ENCODE measurements around the gene POU4F3. TPM values are rescaled to one million over a fixed set of nuclear protein-coding genes. Genes with fewer than 3 reads are reported as not detected.

POU4F3 gene
- total RNA-seq, 1 experiment from 2014 or later = not detected

- Histone ChIP-seq H3K79me2 (ENCODE audit: low read length) (no peaks in the 10 kb centered on the region), H3K27ac (ENCODE audit: low read length) (no peak overlapping the region), H3K9me3 (ENCODE audit: low read length) (no peaks in the 10 kb centered on the region), H4K20me1 (ENCODE audit: insufficient read depth, low read depth, low read length) (no peaks in the 10 kb centered on the region), H3K4me2 (ENCODE audit: low read depth, low read length, poor library complexity, severe bottlenecking) (no peak overlapping the region), H3K27me3 (ENCODE audit: low read length) (no peaks in the 10 kb centered on the region), H3K9ac (ENCODE audit: low read length) (no peak overlapping the region), H2AFZ (ENCODE audit: low read length) (no peak overlapping the region), H3K9me2 (replicated peaks; ENCODE audit: insufficient read depth, low read length) (no peaks in the 10 kb centered on the region), H3K4me3 (ENCODE audit: low read length) (no peak overlapping the region), H3K36me3 (ENCODE audit: insufficient read depth, low read length) (no peaks in the 10 kb centered on the region), H3K4me1 (ENCODE audit: low read length) (no peaks in the 10 kb centered on the region)
- DNase-seq = no peak
These were observed 24.7 kb downstream of the POU4F3 start for GRCh38 chr5:146363161-146363874.

- Histone ChIP-seq H3K36me3 (ENCODE audit: insufficient read depth, low read length) (no peaks in the 10 kb centered on the region), H4K20me1 (ENCODE audit: insufficient read depth, low read depth, low read length) (no peaks in the 10 kb centered on the region), H3K27ac (ENCODE audit: low read length) (no peak overlapping the region), H3K4me1 (ENCODE audit: low read length) (no peaks in the 10 kb centered on the region), H2AFZ (ENCODE audit: low read length) (no peak overlapping the region), H3K4me2 (ENCODE audit: low read depth, low read length, poor library complexity, severe bottlenecking) (no peak overlapping the region), H3K79me2 (ENCODE audit: low read length) (no peaks in the 10 kb centered on the region), H3K4me3 (ENCODE audit: low read length) (no peak overlapping the region), H3K27me3 (ENCODE audit: low read length) (no peaks in the 10 kb centered on the region), H3K9me2 (replicated peaks; ENCODE audit: insufficient read depth, low read length) (no peaks in the 10 kb centered on the region), H3K9ac (ENCODE audit: low read length) (no peak overlapping the region), H3K9me3 (ENCODE audit: low read length) (no peaks in the 10 kb centered on the region)
- DNase-seq = no peak
These were observed 27.0 kb downstream of the POU4F3 start for GRCh38 chr5:146365618-146366017.

DNA sequence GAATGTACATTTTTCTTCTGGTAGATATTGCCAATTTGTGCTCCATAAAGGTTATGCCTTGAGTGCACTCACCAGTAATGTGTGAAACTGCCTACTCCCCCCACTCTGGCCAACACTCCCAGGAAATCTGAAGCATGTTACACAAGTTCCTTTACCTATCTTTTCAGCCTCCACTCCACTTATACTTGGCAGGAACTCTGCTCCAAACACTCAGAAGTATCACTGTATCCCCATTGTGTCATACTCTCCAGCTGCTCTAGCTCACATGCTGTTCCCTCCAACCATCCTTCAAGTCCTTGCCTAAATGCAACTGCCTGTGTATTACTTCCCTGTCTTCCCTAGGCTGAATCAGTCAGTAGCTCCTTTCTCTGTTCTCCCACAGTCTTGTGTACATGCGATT, 28.3 kb downstream of the POU4F3 start:
- Histone ChIP-seq H3K36me3 (ENCODE audit: insufficient read depth, low read length) (no peaks in the 10 kb centered on the region), H3K4me3 (ENCODE audit: low read length) (no peak overlapping the region), H4K20me1 (ENCODE audit: insufficient read depth, low read depth, low read length) (no peaks in the 10 kb centered on the region), H3K9me2 (replicated peaks; ENCODE audit: insufficient read depth, low read length) (no peaks in the 10 kb centered on the region), H3K27ac (ENCODE audit: low read length) (no peak overlapping the region), H3K4me2 (ENCODE audit: low read depth, low read length, poor library complexity, severe bottlenecking) (no peak overlapping the region), H3K4me1 (ENCODE audit: low read length) (no peaks in the 10 kb centered on the region), H3K27me3 (ENCODE audit: low read length) (no peaks in the 10 kb centered on the region), H3K79me2 (ENCODE audit: low read length) (no peaks in the 10 kb centered on the region), H3K9ac (ENCODE audit: low read length) (no peak overlapping the region), H2AFZ (ENCODE audit: low read length) (no peak overlapping the region), H3K9me3 (ENCODE audit: low read length) (no peaks in the 10 kb centered on the region)
- DNase-seq = no peak

DNA sequence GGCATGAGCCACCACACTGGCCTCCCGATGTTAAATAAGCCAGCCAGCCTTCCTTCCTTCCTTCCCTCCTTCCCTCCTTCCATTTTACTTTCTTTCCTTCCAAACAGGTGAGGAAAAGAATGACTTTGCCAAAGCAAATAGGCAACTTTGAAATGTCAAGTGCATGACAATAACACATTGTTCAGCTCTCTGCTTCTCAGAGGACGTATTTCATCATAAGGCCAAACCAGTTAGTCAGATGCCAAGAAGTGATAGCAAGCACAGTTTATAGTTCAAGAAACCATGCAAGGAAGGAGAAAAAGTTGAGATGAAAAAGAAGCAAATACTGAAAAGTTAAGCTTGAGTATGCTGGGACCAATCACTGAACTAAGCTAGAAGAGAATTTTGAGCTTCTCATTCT, 29.5 kb downstream of the POU4F3 start:
- Histone ChIP-seq H3K36me3 (ENCODE audit: insufficient read depth, low read length) (no peaks in the 10 kb centered on the region), H3K4me2 (ENCODE audit: low read depth, low read length, poor library complexity, severe bottlenecking) (no peak overlapping the region), H3K4me1 (ENCODE audit: low read length) (no peaks in the 10 kb centered on the region), H2AFZ (ENCODE audit: low read length) (no peak overlapping the region), H4K20me1 (ENCODE audit: insufficient read depth, low read depth, low read length) (no peaks in the 10 kb centered on the region), H3K9me2 (replicated peaks; ENCODE audit: insufficient read depth, low read length) (no peaks in the 10 kb centered on the region), H3K4me3 (ENCODE audit: low read length) (no peak overlapping the region), H3K27me3 (ENCODE audit: low read length) (no peaks in the 10 kb centered on the region), H3K27ac (ENCODE audit: low read length) (no peak overlapping the region), H3K9me3 (ENCODE audit: low read length) (no peaks in the 10 kb centered on the region), H3K9ac (ENCODE audit: low read length) (no peak overlapping the region), H3K79me2 (ENCODE audit: low read length) (no peaks in the 10 kb centered on the region)
- no peak for DNase-seq

GRCh38 chr5:146369691-146370090, 31.1 kb downstream of the POU4F3 start:
- no peaks in the 10 kb centered on the region for H3K36me3 ChIP-seq (ENCODE audit: insufficient read depth, low read length)
- no peak overlapping the region for H3K9ac ChIP-seq (ENCODE audit: low read length)
- no peaks in the 10 kb centered on the region for H3K4me1 ChIP-seq (ENCODE audit: low read length)
- no peaks in the 10 kb centered on the region for H3K27me3 ChIP-seq (ENCODE audit: low read length)
- no peak overlapping the region for H3K27ac ChIP-seq (ENCODE audit: low read length)
- no peak for DNase-seq
- H3K79me2 ChIP-seq (ENCODE audit: low read length) = no peaks in the 10 kb centered on the region
- no peak overlapping the region for H3K4me3 ChIP-seq (ENCODE audit: low read length)
- no peak overlapping the region for H3K4me2 ChIP-seq (ENCODE audit: low read depth, low read length, poor library complexity, severe bottlenecking)
- no peaks in the 10 kb centered on the region for H3K9me2 ChIP-seq (replicated peaks; ENCODE audit: insufficient read depth, low read length)
- no peaks in the 10 kb centered on the region for H3K9me3 ChIP-seq (ENCODE audit: low read length)
- H2AFZ ChIP-seq (ENCODE audit: low read length) = no peak overlapping the region
- no peaks in the 10 kb centered on the region for H4K20me1 ChIP-seq (ENCODE audit: insufficient read depth, low read depth, low read length)

DNA sequence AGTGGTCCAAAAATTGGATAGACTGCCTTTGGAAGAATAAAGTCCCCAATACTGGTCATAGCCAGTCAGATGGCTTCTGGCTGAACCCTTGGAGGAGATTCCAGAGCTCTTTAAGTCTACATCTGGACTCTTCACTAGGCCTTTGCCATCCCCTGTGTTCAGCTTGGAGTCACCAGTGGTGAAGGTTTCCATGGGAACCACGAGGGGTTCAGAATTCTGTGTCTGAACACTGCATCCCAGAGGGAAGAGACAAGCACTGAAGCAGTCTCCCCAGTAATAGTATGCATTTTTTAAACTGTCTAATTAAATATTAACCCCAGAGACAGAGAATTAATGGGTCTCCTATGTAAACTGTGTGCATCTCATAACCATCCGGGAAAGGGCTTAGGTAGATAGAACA, 38.2 kb downstream of the POU4F3 start:
- Histone ChIP-seq H4K20me1 (ENCODE audit: insufficient read depth, low read depth, low read length) (no peaks in the 10 kb centered on the region), H3K9ac (ENCODE audit: low read length) (no peak overlapping the region), H3K36me3 (ENCODE audit: insufficient read depth, low read length) (no peaks in the 10 kb centered on the region), H3K4me3 (ENCODE audit: low read length) (no peak overlapping the region), H2AFZ (ENCODE audit: low read length) (no peak overlapping the region), H3K27ac (ENCODE audit: low read length) (no peak overlapping the region), H3K9me2 (replicated peaks; ENCODE audit: insufficient read depth, low read length) (no peaks in the 10 kb centered on the region), H3K27me3 (ENCODE audit: low read length) (no peaks in the 10 kb centered on the region), H3K79me2 (ENCODE audit: low read length) (no peaks in the 10 kb centered on the region), H3K4me2 (ENCODE audit: low read depth, low read length, poor library complexity, severe bottlenecking) (no peak overlapping the region), H3K9me3 (ENCODE audit: low read length) (no peaks in the 10 kb centered on the region), H3K4me1 (ENCODE audit: low read length) (no peaks in the 10 kb centered on the region)
- DNase-seq = no peak

DNA sequence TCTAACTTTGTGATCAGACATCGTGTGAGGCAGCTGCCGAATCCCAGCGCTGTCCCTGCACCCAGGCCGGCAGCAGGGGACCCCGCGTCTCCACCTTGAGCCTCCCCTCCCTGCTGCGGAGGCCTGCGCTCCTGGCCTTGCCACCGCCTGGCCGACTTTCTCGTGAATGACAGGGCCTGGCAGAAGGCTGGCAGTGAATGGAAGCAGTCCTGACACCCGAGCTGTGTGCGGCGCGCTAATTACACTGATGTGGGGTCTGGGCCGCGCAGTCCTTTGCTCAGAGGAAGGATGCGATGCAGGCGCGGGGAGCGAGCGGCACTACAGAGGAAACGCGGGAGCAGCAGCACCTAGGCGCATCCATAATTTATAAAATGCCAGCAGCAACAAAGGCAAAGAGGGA, 40.3 kb downstream of the POU4F3 start:
- DNase-seq = no peak
- Histone ChIP-seq H3K9ac (ENCODE audit: low read length) (no peak overlapping the region), H3K27ac (ENCODE audit: low read length) (no peak overlapping the region)

DNA sequence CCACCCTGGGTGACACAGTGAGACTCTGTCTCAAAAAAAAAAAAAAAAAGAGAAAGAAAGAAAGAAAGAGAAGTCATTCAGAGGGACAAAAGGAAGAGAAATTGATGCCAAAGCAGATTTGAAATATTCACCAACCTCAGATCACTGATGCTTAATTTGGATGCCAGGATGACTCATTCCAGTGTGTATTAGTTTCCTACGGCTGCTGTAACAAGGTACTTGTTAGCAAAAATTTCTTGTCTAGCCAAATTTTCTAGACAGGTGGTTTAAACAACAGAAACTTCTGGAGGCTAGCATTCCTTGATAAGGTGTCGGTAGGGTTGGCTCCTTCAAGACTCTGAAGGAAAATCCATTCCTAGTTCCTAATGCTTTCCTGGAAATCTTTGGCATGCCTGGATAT, 42.1 kb downstream of the POU4F3 start:
- Histone ChIP-seq H3K9me2 (replicated peaks; ENCODE audit: insufficient read depth, low read length) (no peaks in the 10 kb centered on the region), H3K4me3 (ENCODE audit: low read length) (no peak overlapping the region), H3K79me2 (ENCODE audit: low read length) (no peaks in the 10 kb centered on the region), H4K20me1 (ENCODE audit: insufficient read depth, low read depth, low read length) (no peaks in the 10 kb centered on the region), H2AFZ (ENCODE audit: low read length) (no peak overlapping the region), H3K9ac (ENCODE audit: low read length) (no peak overlapping the region), H3K36me3 (ENCODE audit: insufficient read depth, low read length) (no peaks in the 10 kb centered on the region), H3K9me3 (ENCODE audit: low read length) (no peaks in the 10 kb centered on the region), H3K4me1 (ENCODE audit: low read length) (no peaks in the 10 kb centered on the region), H3K4me2 (ENCODE audit: low read depth, low read length, poor library complexity, severe bottlenecking) (no peak overlapping the region), H3K27me3 (ENCODE audit: low read length) (no peaks in the 10 kb centered on the region), H3K27ac (ENCODE audit: low read length) (no peak overlapping the region)
- DNase-seq = no peak

More for the DNA sequence above, 40.3 kb downstream of the POU4F3 start:
- no peak overlapping the region for H3K4me2 ChIP-seq (ENCODE audit: low read depth, low read length, poor library complexity, severe bottlenecking)
- no peaks in the 10 kb centered on the region for H3K9me3 ChIP-seq (ENCODE audit: low read length)
- no peak overlapping the region for H3K4me3 ChIP-seq (ENCODE audit: low read length)
- H4K20me1 ChIP-seq (ENCODE audit: insufficient read depth, low read depth, low read length) = no peaks in the 10 kb centered on the region
- H3K27me3 ChIP-seq (ENCODE audit: low read length) = no peaks in the 10 kb centered on the region
- no peaks in the 10 kb centered on the region for H3K79me2 ChIP-seq (ENCODE audit: low read length)
- H3K9me2 ChIP-seq (replicated peaks; ENCODE audit: insufficient read depth, low read length) = no peaks in the 10 kb centered on the region
- no peaks in the 10 kb centered on the region for H3K36me3 ChIP-seq (ENCODE audit: insufficient read depth, low read length)
- no peaks in the 10 kb centered on the region for H3K4me1 ChIP-seq (ENCODE audit: low read length)
- H2AFZ ChIP-seq (ENCODE audit: low read length) = no peak overlapping the region
